Retina (tissue), 1 donor: ENCODE data around the gene GRIK4.
"Not testable (repeated sequence)": the region's sequence is repeated elsewhere in the genome, so short reads cannot be mapped to it uniquely, and the experiment has no call there.

Experiments used
- DNase-seq: peaks from one replicate; pipeline ENCODE4 v3.0.0-alpha.2; 2016

The GRIK4 gene

GRCh38 chr11:120579611-120580031 is 68.1 kb downstream of the GRIK4 start:
- no peak for DNase-seq

GRCh38 chr11:120581313-120581712 is 69.8 kb downstream of the GRIK4 start:
- no peak for DNase-seq

- DNase-seq, result not testable (repeated sequence)
Observed at GRCh38 chr11:120582535-120582934, 71.0 kb downstream of the GRIK4 start.

GRCh38 chr11:120586072-120586471 is 74.5 kb downstream of the GRIK4 start:
- no peak for DNase-seq

GRCh38 chr11:120586728-120587127 is 75.2 kb downstream of the GRIK4 start:
- DNase-seq, result no peak

GRCh38 chr11:120587299-120587698 is 75.8 kb downstream of the GRIK4 start:
- DNase-seq, result no peak

GRCh38 chr11:120589376-120589775 is 77.8 kb downstream of the GRIK4 start:
- DNase-seq, result no peak

- no peak for DNase-seq
Observed at GRCh38 chr11:120590472-120590871, 78.9 kb downstream of the GRIK4 start.

GRCh38 chr11:120594746-120595145 is 83.2 kb downstream of the GRIK4 start:
- no peak for DNase-seq

GRCh38 chr11:120595557-120595956 is 84.0 kb downstream of the GRIK4 start:
- no peak for DNase-seq

- DNase-seq, result no peak
Observed at GRCh38 chr11:120597250-120598215, 86.0 kb downstream of the GRIK4 start.

GRCh38 chr11:120598517-120599257 is 87.1 kb downstream of the GRIK4 start:
- DNase-seq, result no peak

GRCh38 chr11:120599816-120600420 is 88.4 kb downstream of the GRIK4 start:
- no peak for DNase-seq

- DNase-seq, result no peak
Observed at GRCh38 chr11:120601536-120601935, 90.0 kb downstream of the GRIK4 start.

GRCh38 chr11:120603071-120603470 is 91.5 kb downstream of the GRIK4 start:
- no peak for DNase-seq

- DNase-seq, result no peak
Observed at GRCh38 chr11:120605469-120605868, 93.9 kb downstream of the GRIK4 start.

GRCh38 chr11:120606211-120607010 is 94.9 kb downstream of the GRIK4 start:
- no peak for DNase-seq

GRCh38 chr11:120608061-120608460 is 96.5 kb downstream of the GRIK4 start:
- DNase-seq, result no peak

GRCh38 chr11:120608760-120609211 is 97.2 kb downstream of the GRIK4 start:
- DNase-seq, result peak; percentile 66

GRCh38 chr11:120610111-120610510 is 98.6 kb downstream of the GRIK4 start:
- no peak for DNase-seq

- DNase-seq, result no peak
Observed at GRCh38 chr11:120611581-120611980, 100.0 kb downstream of the GRIK4 start.

- DNase-seq, result no peak
Observed at GRCh38 chr11:120612513-120613263, 101.1 kb downstream of the GRIK4 start.
